Prostate gland (tissue), 2 donors: ENCODE data around the gene SNRNP40. TPM values are rescaled to one million over a fixed set of nuclear protein-coding genes. Genes with fewer than 3 reads are reported as not detected.

ENCODE experiments used
- DNase-seq: peaks from one replicate; pipeline ENCODE4 v3.0.0-alpha.2; 2019; ENCODE audit warnings: low spot score
- H3K27ac ChIP-seq, 2 donors: fragments of 200-600 bp; sonication (generic); 2 replicates each; pipeline ENCODE4 v1.5.1; 2017 to 2019
- H3K27me3 ChIP-seq: fragments of 200-600 bp; sonication (generic); replicated peaks from 2 replicates; pipeline ENCODE4 v1.5.1; 2019; ENCODE audit not compliant: insufficient read depth
- H3K36me3 ChIP-seq, 2 donors: fragments of 200-600 bp; sonication (generic); 1 replicate in 1 of 2; 2 replicates in 1 of 2; pipeline versions ENCODE4 v1.5.1 to v1.8.1; 2017 to 2019
- H3K4me1 ChIP-seq: fragments of 200-600 bp; sonication (generic); replicated peaks from 2 replicates; pipeline ENCODE4 v1.5.1; 2019
- H3K4me3 ChIP-seq, 2 donors: fragments of 200-600 bp; sonication (generic); 2 replicates each; pipeline ENCODE4 v1.5.1; 2017 to 2019
- H3K9me3 ChIP-seq: fragments of 200-600 bp; sonication (generic); 2 replicates; pipeline ENCODE4 v1.5.1; 2017
- CTCF ChIP-seq, 4 experiments: fragments of 200-600 bp in 2 of 4; fragments of 450-650 bp in 2 of 4; sonication (generic) in 2 of 4; IDR thresholded peaks; 1 replicate in 3 of 4; 2 replicates in 1 of 4; pipeline ENCODE4 v1.5.1; 2016 to 2019; ENCODE audit warnings: antibody characterized with exemption in 4 of 4, mild to moderate bottlenecking in 2 of 4, moderate library complexity in 2 of 4
- POLR2A ChIP-seq: fragments of 450-650 bp; IDR thresholded peaks from one replicate; pipeline ENCODE4 v1.6.1; 2016; ENCODE audit warnings: antibody characterized with exemption, mild to moderate bottlenecking
- POLR2AphosphoS5 ChIP-seq: sonication (generic); formaldehyde crosslinking; IDR thresholded peaks from one replicate; pipeline ENCODE4 v1.6.1; 2017; ENCODE audit warnings: antibody characterized with exemption
- WGBS: methylation state at CpG from one replicate; pipeline ENCODE4 v1.1.5; 2018; 5-methylcytosine and 5-hydroxymethylcytosine counted together
- intact Hi-C: fragments of 100-400 bp; cut with DNase I; formaldehyde crosslinking; loops from one replicate; pipeline ENCODE4 v1.14.2; 2022
- total RNA-seq, 2 donors: library from RNA; depleted of rRNA; stranded (reverse); fragments of >200 nt; gene quantifications; one replicate each; pipeline ENCODE4 v1.1.0, GENCODE V29; 2016

SNRNP40 gene
- total RNA-seq, 2 donors from 2014 or later = 58.7 to 65.4 TPM

GRCh38 chr1:31335007-31335406 lies 38.4 kb upstream of the SNRNP40 start:
- H3K4me3 ChIP-seq = no peak overlapping the region
- intact Hi-C loops = loop anchor here (5.0 kb wide), 1 partner anchor 153 kb away; no protein-coding TSS in a partner anchor
- no peaks in the 10 kb centered on the region for H3K36me3 ChIP-seq
- no peaks in the 10 kb centered on the region for H3K4me1 ChIP-seq
- no peak overlapping the region for H3K27ac ChIP-seq
- H3K9me3 ChIP-seq = no peaks in the 10 kb centered on the region
- TF ChIP-seq POLR2AphosphoS5 = peak; percentile 31
- peak in 3 of 4 experiments; percentile 62 to 75 (median 72) for TF ChIP-seq CTCF (IDR thresholded peaks at IDR 0.05)
- TF ChIP-seq POLR2A = no peak
- peak; percentile 36 for DNase-seq
- no peaks in the 10 kb centered on the region for H3K27me3 ChIP-seq

- H3K36me3 ChIP-seq = no peaks in the 10 kb centered on the region
- no peak for DNase-seq
- H3K4me1 ChIP-seq = no peaks in the 10 kb centered on the region
- WGBS = 65% methylated on average over 3 of the region's 3 CpGs
- H3K27ac ChIP-seq = no peak overlapping the region
- H3K4me3 ChIP-seq = no peak overlapping the region
- intact Hi-C loops = no loop called here
- no peaks in the 10 kb centered on the region for H3K27me3 ChIP-seq
- no peaks in the 10 kb centered on the region for H3K9me3 ChIP-seq
- no peak for TF ChIP-seq CTCF (IDR thresholded peaks at IDR 0.05)
- no peak for TF ChIP-seq POLR2AphosphoS5
These were observed 30.8 kb upstream of the SNRNP40 start for GRCh38 chr1:31327381-31327780.

GRCh38 chr1:31326461-31326860 lies 29.9 kb upstream of the SNRNP40 start:
- intact Hi-C loops = no loop called here

GRCh38 chr1:31324992-31325391 lies 28.4 kb upstream of the SNRNP40 start:
- H3K4me1 ChIP-seq = no peaks in the 10 kb centered on the region
- no peak for TF ChIP-seq POLR2AphosphoS5
- TF ChIP-seq CTCF (IDR thresholded peaks at IDR 0.05) = no peak
- TF ChIP-seq POLR2A = no peak
- no peaks in the 10 kb centered on the region for H3K27me3 ChIP-seq
- no peak overlapping the region for H3K4me3 ChIP-seq
- no peaks in the 10 kb centered on the region for H3K36me3 ChIP-seq
- intact Hi-C loops = no loop called here
- DNase-seq = no peak
- no peaks in the 10 kb centered on the region for H3K9me3 ChIP-seq
- WGBS = 97% methylated on average over 3 of the region's 3 CpGs
- no peak overlapping the region for H3K27ac ChIP-seq

More at GRCh38 chr1:31326461-31326860, 29.9 kb upstream of the SNRNP40 start:
- Histone ChIP-seq H3K4me3 (no peak overlapping the region), H3K27me3 (no peaks in the 10 kb centered on the region), H3K27ac (no peak overlapping the region), H3K9me3 (no peaks in the 10 kb centered on the region), H3K4me1 (no peaks in the 10 kb centered on the region), H3K36me3 (no peaks in the 10 kb centered on the region)
- TF ChIP-seq CTCF (IDR thresholded peaks at IDR 0.05) (no peak), POLR2AphosphoS5 (no peak), POLR2A (no peak)
- DNase-seq = no peak
- WGBS = 77% methylated on average over 1 of the region's 1 CpG

- intact Hi-C loops = no loop called here
These were observed 27.5 kb upstream of the SNRNP40 start for GRCh38 chr1:31324093-31324492.

More at GRCh38 chr1:31324093-31324492, 27.5 kb upstream of the SNRNP40 start:
- no peaks in the 10 kb centered on the region for H3K9me3 ChIP-seq
- H3K4me1 ChIP-seq = no peaks in the 10 kb centered on the region
- H3K36me3 ChIP-seq = no peaks in the 10 kb centered on the region
- H3K4me3 ChIP-seq = no peak overlapping the region
- H3K27ac ChIP-seq = no peak overlapping the region
- DNase-seq = no peak
- no peaks in the 10 kb centered on the region for H3K27me3 ChIP-seq
- 97% methylated on average over 4 of the region's 4 CpGs for WGBS
- TF ChIP-seq POLR2A = no peak
- TF ChIP-seq POLR2AphosphoS5 = no peak
- TF ChIP-seq CTCF (IDR thresholded peaks at IDR 0.05) = no peak
